Measurements from ENCODE around the gene PPP3R1. TPM values are rescaled to one million over a fixed set of nuclear protein-coding genes. Genes with fewer than 3 reads are reported as not detected.
"Not testable (repeated sequence)": the region's sequence is repeated elsewhere in the genome, so short reads cannot be mapped to it uniquely, and the experiment has no call there.

PPP3R1 gene
- total RNA-seq, 4 donors from 2014 or later, result 25.8 to 32.7 (median 28.2) TPM

GRCh38 chr2:68176657-68177056 lies 75.7 kb downstream of the PPP3R1 start:
- WGBS, 2 donors, result 67 to 71% methylated on average over 6 to 7 of the region's 7 CpGs

DNA sequence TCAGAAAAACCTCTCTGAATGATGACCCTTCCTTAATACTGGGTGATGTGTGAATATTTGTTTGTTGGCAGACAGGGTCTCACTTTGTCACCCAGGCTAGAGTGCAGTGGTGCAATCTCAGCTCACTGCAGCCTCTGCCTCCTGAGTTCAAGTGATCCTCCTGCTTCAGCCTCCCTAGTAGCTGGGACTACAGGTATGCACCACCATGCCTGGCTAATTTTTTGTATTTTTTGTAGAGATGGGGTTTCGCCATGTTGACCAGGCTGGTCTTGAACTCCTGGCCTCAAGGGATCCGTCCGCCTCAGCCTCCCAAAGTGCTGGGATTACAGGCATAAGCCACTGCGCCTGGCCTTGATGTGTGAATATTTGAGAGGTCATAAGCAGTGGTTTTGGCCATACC lies 77.1 kb downstream of the PPP3R1 start:
- WGBS, 2 donors, result 80 to 97% methylated on average over 1 to 4 of the region's 4 CpGs
- H3K9me3 ChIP-seq; H3K27ac ChIP-seq; DNase-seq; intact Hi-C loops (cut with DNase I); H3K27me3 ChIP-seq; H3K4me3 ChIP-seq: not testable (repeated sequence)
- Histone ChIP-seq H3K4me1 (peaks cover 0 to 19% (median 0%) of the 10 kb centered on the region in 3 donors), H3K36me3 (peaks cover 0 to 84% (median 0%) of the 10 kb centered on the region in 3 donors)

More at GRCh38 chr2:68176657-68177056, 75.7 kb downstream of the PPP3R1 start:
- peaks cover 0 to 89% (median 0%) of the 10 kb centered on the region in 3 donors for H3K36me3 ChIP-seq
- H3K27ac ChIP-seq, result no peak overlapping the region
- H3K4me1 ChIP-seq, result peaks cover 0 to 19% (median 0%) of the 10 kb centered on the region in 3 donors
- no peak for DNase-seq
- TF ChIP-seq CTCF (IDR thresholded peaks at IDR 0.05) (no peak), POLR2A (IDR thresholded peaks at IDR 0.05) (no peak)
- H3K9me3 ChIP-seq, result no peaks in the 10 kb centered on the region
- no peaks in the 10 kb centered on the region for H3K27me3 ChIP-seq
- intact Hi-C loops (cut with DNase I), result no loop called here
- no peak overlapping the region for H3K4me3 ChIP-seq

- H3K4me3 ChIP-seq, result no peak overlapping the region
- intact Hi-C loops (cut with DNase I), result no loop called here
- H3K9me3 ChIP-seq, result no peaks in the 10 kb centered on the region
- 71 to 72% methylated on average over 8 of the region's 8 CpGs for WGBS, 2 donors
- peaks cover 0 to 11% (median 0%) of the 10 kb centered on the region in 3 donors for H3K4me1 ChIP-seq
- no peak overlapping the region for H3K27ac ChIP-seq
- peaks cover 0 to 70% (median 0%) of the 10 kb centered on the region in 3 donors for H3K36me3 ChIP-seq
- TF ChIP-seq POLR2A (IDR thresholded peaks at IDR 0.05) (no peak), CTCF (IDR thresholded peaks at IDR 0.05) (no peak)
- no peak for DNase-seq
- H3K27me3 ChIP-seq, result no peaks in the 10 kb centered on the region
Observed at GRCh38 chr2:68172990-68173700, 79.2 kb downstream of the PPP3R1 start.

GRCh38 chr2:68172521-68172920 lies 79.8 kb downstream of the PPP3R1 start:
- Histone ChIP-seq H3K9me3 (no peaks in the 10 kb centered on the region), H3K4me1 (peaks cover 0 to 11% (median 0%) of the 10 kb centered on the region in 3 donors), H3K27me3 (no peaks in the 10 kb centered on the region), H3K4me3 (no peak overlapping the region), H3K27ac (no peak overlapping the region), H3K36me3 (peaks cover 0 to 70% (median 6%) of the 10 kb centered on the region in 3 donors)
- 9 to 37% methylated on average over 2 of the region's 2 CpGs for WGBS, 2 donors
- intact Hi-C loops (cut with DNase I), result no loop called here
- TF ChIP-seq CTCF (IDR thresholded peaks at IDR 0.05) (no peak), POLR2A (IDR thresholded peaks at IDR 0.05) (no peak)
- no peak for DNase-seq

- H3K4me1 ChIP-seq, result peaks cover 0 to 11% (median 0%) of the 10 kb centered on the region in 3 donors
- intact Hi-C loops (cut with DNase I), result no loop called here
- TF ChIP-seq CTCF (IDR thresholded peaks at IDR 0.05), result no peak
- no peak for TF ChIP-seq POLR2A (IDR thresholded peaks at IDR 0.05)
- H3K4me3 ChIP-seq, result no peak overlapping the region
- DNase-seq, result no peak
- no peaks in the 10 kb centered on the region for H3K9me3 ChIP-seq
- 93 to 94% methylated on average over 4 of the region's 4 CpGs for WGBS, 2 donors
- H3K27ac ChIP-seq, result no peak overlapping the region
- H3K36me3 ChIP-seq, result peaks cover 0 to 68% (median 8%) of the 10 kb centered on the region in 3 donors
- H3K27me3 ChIP-seq, result no peaks in the 10 kb centered on the region
Observed at GRCh38 chr2:68171684-68172083, 80.6 kb downstream of the PPP3R1 start.

All from esophagus squamous epithelium (tissue), 5 donors.